ENCODE data around the gene OTOR.

DNA sequence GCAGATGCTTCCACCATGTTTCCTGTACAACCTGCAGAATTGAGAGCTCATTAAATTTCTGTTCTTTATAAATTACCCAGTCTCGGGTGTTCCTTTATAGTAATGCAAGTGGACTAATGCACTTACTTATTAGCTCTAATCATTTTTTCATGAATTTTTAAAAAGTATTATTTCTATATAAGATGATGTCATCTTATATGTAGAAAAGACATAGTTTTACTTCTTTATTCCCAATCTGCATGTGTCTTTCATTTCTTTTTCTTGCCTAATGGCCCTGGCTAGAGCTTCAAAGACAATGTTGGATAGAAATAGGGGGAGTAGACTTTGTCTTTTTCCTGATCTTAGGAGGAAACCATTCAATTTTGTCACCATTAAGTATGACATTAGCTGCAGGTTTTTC is 27.8 kb downstream of the OTOR start:
- TF ChIP-seq EZH2 (IDR thresholded peaks at IDR 0.05; ENCODE audit: insufficient read depth, poor library complexity, severe bottlenecking) (no peak), EZH2phosphoT487 (IDR thresholded peaks at IDR 0.05; ENCODE audit: insufficient read depth, low read depth) (no peak)

Data from GM23248 (cell line).